Gastroesophageal sphincter (tissue), 3 donors: ENCODE results near the gene MCF2L2.

Experiments used
- EP300 ChIP-seq: sonication (generic); formaldehyde crosslinking; IDR thresholded peaks from one replicate; pipeline ENCODE4 v1.6.1; 2017; ENCODE audit warnings: antibody characterized with exemption, mild to moderate bottlenecking
- POLR2AphosphoS5 ChIP-seq: sonication (generic); formaldehyde crosslinking; IDR thresholded peaks from one replicate; pipeline ENCODE4 v1.6.1; 2017; ENCODE audit warnings: antibody characterized with exemption
- TF ChIP-seq, protein P1 (sequence below), 4 experiments: fragments of 200-600 bp in 2 of 4; fragments of 450-650 bp in 2 of 4; sonication (generic) in 1 of 4; IDR thresholded peaks; one replicate each; pipeline ENCODE4 v1.5.1; 2017 to 2019; ENCODE audit warnings: antibody characterized with exemption in 4 of 4, mild to moderate bottlenecking in 2 of 4, moderate library complexity in 2 of 4

DNA sequence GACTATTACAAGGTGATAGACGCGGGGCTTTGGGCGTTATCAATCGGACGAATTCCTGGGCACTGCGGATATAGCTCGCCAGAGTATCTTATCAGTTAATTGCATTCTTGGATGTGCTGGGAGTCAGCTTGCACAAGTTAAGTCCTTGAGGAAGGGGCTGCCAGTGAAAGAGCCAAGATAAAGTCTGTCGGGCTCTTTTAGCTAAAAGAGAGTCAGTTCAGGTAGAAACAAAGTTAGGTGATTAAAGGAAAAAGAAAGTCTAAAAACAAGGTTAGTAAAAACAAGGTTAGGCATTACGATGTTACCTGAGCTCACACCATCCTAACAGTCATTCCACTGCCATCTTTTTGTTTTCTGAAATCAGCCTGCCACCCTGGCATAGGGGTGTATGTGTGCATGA, 6.1 kb upstream of the MCF2L2 start:
- TF ChIP-seq, protein P1, sequence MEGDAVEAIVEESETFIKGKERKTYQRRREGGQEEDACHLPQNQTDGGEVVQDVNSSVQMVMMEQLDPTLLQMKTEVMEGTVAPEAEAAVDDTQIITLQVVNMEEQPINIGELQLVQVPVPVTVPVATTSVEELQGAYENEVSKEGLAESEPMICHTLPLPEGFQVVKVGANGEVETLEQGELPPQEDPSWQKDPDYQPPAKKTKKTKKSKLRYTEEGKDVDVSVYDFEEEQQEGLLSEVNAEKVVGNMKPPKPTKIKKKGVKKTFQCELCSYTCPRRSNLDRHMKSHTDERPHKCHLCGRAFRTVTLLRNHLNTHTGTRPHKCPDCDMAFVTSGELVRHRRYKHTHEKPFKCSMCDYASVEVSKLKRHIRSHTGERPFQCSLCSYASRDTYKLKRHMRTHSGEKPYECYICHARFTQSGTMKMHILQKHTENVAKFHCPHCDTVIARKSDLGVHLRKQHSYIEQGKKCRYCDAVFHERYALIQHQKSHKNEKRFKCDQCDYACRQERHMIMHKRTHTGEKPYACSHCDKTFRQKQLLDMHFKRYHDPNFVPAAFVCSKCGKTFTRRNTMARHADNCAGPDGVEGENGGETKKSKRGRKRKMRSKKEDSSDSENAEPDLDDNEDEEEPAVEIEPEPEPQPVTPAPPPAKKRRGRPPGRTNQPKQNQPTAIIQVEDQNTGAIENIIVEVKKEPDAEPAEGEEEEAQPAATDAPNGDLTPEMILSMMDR (IDR thresholded peaks at IDR 0.05) = no peak
- TF ChIP-seq EP300 = no peak
- no peak for TF ChIP-seq POLR2AphosphoS5
